Fibroblast of peridontal ligament (primary cell): ENCODE measurements around the gene C2orf69.

Experiments
- DNase-seq: peaks from one replicate; pipeline ENCODE4 v3.0.0-alpha.2; 2010; ENCODE audit errors: extremely low read depth

The C2orf69 gene

GRCh38 chr2:199968126-199968525 lies 57.0 kb downstream of the C2orf69 start:
- DNase-seq = no peak

- no peak for DNase-seq
Observed at GRCh38 chr2:199972088-199972626, 61.1 kb downstream of the C2orf69 start.

DNA sequence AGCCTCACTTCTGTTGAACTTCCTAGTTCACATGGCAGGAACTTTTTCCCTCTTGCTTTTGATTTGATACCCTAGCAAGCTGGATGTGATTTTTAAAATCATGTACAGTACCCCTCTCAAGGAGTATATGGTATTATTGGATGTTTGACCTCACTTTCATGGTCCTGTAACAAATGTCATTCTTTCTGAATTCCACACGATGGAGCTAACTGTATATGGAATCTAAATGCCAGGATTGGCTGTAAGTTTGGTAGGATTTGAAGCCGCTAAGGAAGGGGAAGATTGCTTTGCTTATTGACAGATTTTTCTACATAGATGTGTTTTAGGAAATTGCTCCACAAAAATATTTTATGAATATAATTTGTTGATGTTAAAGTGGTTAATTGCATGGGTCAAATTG lies 62.6 kb downstream of the C2orf69 start:
- peak; percentile 83 for DNase-seq

- DNase-seq = peak; percentile 70
Observed at GRCh38 chr2:199975273-199975895, 64.3 kb downstream of the C2orf69 start.
